GM18505 (cell line): Measurements from ENCODE around the gene CMIP.

ENCODE experiments used
- ATAC-seq: cut with Tn5 transposase; IDR thresholded peaks from one replicate; pipeline ENCODE4 v1.9.1; 2021; ENCODE audit not compliant: unreplicated experiment
- POLR2A ChIP-seq: IDR thresholded peaks from 4 replicates; pipeline ENCODE4 v1.6.1; 2011; ENCODE audit warnings: borderline replicate concordance; ENCODE audit not compliant: insufficient read depth, insufficient read length; ENCODE audit errors: extremely low read depth

Gene CMIP

DNA sequence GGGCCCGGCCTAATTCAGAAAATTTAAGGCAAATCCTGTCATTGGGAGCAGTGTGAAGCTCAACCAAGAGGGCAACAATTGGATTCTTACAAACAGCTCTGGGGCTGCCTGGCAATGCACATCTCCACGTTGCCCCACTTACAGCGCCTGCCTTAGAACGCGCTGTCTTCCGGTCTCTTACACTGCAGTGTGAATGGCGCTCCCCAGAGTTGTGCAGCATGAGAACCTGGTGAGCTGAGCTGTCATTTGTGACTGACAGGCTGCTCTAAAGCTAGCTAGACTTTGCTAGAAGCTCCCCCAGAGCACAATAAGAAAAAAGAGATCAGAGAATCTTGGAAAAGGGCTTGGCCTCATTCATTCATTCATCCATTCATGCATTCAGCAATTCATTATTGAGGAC is 270.0 kb downstream of the CMIP start:
- TF ChIP-seq POLR2A = no peak
- no peak for ATAC-seq

DNA sequence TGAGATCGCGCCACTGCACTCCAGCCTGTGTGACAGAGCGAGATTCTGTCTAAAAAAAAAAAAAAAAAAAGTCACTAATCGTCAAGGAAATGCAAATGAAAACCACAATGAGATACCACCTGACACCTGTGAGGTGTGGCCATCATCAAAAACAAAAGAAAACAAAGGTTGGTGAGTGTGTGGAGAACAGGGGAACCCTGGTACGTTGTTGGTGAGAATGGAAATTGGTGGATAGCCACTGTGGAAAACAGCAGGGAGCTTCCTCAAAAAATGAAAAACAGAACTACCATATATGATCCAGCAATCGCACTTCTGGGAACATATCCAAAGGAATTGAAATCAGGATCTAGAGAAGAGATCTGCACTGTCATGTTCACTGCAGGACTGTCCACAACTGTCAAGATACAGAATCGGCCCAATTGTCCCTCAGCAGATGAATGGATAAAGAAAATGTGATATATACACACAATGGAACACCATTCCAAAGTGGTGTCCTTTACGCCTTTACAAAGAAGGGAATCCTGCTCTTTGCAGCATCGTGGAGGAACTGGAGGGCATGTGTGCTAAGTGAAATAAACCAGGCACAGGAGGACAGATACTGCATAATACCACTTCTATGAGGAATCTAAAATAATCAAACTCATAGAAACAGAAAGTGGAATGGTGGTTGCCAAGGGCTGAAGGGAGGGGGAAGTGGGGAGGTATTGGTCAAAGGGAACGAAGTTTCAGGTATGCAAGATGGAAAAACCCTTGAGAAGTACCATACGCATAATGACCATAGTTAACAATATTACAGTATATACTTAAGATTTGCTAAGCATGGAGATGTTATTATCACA is 271.0 kb downstream of the CMIP start:
- TF ChIP-seq POLR2A = peak; percentile 36
- ATAC-seq = peak; percentile 45

DNA sequence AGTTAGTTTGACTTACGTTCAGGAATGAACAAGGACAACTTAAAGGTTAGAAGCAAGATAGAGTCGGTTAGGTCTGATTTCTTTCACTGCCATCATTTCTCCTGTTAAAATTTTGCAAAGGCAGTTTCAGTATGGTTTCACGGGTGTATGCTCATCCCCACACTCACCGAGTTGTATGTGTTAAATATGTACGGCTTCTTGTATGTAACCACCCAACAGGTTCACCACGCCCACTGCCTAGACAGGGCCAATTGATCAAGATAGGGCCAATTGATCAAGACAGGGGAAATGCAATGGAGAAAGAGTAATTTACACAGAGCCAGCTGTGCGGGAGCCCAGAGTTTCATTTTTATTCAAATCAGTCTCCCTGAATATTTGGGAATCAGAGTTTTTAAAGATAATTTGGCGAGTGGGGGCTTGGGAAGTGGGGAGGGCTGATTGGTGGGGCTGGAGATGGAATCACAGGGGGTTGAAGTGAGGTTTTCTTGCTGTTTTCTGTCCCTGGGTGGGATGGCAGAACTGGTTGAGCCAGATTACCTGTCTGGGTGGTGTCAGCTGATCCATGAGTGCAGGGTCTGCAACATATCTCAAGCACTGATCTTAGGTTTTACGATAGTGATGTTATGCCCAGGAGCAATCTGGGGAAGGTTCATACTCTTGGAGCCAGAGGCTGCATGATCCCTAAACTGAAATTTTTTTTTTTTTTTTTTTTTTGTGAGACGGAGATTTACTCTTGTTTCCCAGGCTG is 272.0 kb downstream of the CMIP start:
- peak; percentile 53 for ATAC-seq
- TF ChIP-seq POLR2A = no peak

DNA sequence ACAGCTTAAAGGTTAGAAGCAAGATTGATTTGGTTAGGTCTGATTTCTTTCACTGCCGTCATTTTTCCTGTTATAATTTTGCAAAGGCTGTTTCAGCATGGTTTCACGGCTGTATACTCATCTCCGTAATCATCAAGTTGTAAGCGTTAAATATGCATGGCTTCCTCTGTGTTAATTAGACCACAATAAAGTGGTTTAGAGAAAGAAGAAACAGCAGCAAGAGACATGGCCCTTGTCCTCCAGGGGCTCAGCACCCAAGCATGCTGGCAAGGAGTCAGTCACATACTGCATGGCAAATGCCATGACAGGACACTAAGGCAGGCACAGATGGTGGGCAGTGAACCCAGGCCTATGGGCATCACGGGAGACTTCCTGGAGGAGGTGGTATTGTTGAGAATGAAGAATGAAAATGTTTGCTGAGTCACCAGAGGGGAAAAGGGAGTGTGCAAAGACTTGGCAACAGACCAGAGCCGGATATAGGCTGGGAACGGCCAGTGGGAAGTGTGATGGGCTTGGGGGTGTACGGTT is 273.1 kb downstream of the CMIP start:
- ATAC-seq = no peak
- no peak for TF ChIP-seq POLR2A

DNA sequence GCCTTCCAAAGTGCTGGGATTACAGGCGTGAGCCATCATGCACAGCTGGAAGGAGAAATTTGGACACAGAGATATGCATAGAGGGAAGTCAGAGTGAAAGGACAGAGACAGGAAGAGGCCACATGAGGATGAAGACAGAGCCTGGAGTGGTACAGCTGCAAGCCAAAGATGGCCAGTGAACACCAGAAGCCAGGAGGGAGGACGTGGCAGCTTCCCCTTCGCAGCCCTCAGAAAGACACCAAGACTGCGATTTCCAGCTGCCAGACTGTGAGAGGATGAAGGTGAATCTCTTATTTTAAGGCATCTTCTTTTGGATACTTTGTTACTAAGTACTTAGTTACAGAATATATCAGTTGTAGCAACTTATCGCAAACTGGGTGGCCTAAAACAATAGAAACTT is 274.0 kb downstream of the CMIP start:
- no peak for ATAC-seq
- TF ChIP-seq POLR2A = no peak

DNA sequence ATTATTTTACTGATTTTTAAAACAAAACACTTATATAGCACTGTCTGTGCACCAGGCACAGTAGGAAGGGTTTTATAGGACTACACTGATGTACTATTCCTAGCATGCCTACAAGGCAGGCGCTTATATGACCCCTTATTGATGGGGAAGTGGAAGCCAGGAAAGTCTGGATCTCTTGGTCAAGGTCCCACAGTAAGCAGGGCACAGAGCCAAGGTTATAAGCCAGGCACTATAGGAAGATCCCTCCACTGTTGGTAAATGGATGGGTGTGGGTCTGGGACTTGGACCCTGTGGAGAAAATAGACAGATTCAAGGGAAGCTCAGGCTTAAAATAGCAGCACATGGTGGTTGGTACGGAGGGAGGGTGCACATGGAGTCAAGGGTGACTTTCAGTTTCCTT is 275.4 kb downstream of the CMIP start:
- no peak for ATAC-seq
- no peak for TF ChIP-seq POLR2A

DNA sequence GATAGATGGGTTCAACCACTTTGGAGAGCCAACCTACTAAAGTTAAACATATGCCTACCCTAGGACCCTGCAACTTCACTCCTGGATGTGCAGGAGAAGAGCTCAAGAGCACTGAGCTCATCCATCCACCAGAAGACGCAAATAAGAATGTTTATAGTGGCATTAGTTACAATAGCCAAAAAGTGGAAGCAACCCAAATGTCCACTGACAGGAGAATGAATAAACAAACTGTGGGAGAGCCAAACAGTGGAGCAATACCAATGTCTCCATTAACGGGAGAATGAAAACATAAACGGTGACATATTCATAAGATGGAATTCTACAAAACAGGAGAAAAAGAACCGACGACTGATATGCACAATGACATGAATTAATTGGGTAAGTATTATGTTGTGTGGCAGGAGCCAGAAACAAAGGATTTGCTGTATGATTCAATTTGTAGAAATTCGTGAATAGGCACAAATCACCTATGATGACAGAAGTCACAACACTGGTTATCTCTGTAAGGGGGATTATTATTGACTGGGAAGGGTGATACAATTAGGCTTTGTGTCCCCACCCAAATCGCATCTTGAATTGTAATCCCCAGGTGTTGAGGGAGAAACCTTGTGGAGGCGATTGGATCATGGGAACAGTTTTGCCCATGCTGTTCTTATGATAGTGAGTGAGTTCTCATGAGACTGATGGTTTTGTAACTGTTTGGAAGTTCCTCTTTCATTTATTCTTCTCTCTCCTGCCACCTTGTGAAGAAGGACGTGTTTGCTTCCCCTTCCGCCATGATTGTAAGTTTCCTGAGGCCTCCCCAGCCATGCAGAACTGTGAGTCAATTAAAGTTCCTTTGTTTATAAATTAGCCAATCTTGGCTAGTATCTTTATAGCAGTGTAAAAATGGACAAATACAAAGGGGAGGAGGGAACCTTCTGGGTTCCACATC is 276.6 kb downstream of the CMIP start:
- TF ChIP-seq POLR2A = no peak
- no peak for ATAC-seq

DNA sequence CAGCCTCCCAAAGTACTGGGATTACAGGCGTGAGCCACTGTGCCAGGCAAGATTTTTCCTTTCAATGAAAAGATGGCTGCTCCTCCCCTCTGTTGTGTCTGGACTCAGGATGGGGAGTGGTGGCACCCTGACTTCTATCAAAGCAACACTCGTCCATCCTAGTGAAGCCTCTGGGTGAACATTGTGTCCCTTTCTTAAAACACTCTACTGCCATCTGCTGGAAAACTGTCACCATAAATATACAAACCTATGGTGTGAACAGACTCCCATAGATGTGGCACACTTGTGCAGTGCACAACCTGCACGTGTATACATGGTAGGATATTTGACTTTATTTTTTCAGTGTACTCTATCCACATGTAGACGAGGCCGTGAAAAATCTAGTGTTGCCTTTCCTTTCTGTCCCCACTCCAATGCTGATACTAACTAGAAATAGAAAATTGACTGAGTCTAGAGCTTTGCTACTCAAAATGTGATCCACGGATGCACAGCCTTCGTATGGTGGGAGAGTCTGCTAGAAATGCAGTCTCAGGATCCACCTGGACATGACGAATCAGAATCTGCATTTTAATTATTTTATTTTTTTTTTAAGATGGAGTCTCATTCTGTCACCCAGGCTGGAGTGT is 278.6 kb downstream of the CMIP start:
- TF ChIP-seq POLR2A = no peak
- no peak for ATAC-seq

DNA sequence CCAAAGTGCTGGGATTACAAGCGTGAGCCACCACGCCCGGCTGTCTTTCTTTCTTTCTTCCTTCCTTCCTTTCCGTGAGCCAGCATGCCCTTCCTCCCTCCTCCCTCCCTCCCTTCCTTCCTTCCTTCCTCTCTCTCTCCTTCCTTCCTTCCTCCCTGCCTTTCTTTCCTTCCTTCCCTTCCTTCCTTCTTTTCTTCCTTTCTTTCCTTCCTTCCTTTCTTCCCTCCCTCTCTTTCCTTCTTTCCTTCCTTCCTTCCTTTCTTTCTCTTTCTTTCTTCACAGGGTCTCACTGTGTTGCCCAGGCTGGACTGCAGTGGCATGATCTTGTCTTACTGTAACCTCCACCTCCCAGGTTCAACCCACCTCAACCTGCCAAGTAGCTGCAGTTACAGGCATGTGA is 283.8 kb downstream of the CMIP start:
- no peak for TF ChIP-seq POLR2A
- no peak for ATAC-seq

DNA sequence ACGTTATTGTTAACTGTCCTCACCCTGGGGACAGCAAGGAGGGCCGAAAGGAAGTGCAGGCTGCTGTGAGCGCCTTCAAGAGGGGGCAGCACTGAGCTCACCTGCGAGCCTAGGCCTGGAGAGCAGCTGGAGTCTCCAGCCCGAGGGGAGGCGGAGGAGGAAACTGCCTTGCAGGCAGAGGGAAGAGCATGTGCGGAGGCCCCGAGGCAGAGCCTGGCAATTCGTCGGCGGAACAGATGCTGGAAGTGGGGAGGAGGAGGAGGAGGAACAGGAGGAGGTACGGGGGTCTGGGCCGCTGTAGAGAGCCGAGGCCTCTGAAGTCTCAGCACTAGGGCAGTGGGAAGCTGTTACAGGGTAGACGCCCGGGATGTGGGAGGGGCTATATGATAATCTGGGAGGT is 284.8 kb downstream of the CMIP start:
- ATAC-seq = no peak
- no peak for TF ChIP-seq POLR2A

DNA sequence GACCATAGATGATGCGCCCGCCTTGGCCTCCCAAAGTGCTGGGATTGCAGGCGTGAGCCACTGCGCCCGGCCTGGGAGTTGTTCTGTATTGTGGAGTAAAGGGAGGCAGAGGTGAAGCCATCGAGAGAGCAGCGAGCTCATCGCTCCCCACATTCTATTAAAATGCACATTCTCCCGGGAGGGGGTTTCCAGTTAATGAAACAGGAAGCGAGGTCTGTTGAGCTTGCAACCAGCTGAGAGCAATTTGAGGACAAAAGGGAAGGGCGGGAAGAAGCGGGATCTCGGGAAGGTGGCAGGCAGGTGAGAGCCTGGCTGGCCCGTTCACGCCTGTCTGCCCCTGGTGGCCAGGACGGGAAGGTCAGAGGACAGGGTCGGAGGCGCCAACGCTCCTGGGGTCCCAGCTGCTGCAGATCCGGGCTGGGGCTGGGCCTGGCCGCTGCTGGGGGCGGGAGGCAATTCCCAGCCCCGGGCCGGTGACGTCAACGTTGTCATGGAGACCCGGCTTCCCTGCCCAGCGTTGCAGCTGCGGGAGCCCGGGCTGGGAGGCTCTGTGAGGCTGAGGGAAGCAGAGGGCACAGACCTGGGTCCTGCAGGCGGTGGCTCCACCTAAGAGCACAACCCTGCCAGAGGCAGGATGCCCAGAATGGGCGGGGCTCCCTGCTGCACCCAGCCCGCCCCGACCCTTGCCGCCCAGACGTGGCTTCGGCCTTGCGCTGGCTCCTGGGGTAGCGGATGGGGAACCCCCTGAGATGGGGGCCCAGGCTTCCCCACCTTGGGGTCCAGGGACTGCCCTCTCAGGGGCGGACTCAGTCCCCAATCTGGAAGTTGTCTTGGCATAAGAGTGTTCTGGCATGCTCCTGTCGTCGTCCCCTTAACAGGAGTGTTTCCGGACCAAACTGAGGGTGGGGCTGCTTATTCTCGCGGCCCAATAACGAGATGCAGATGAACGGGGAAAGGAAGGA is 285.8 kb downstream of the CMIP start:
- no peak for TF ChIP-seq POLR2A
- ATAC-seq = peak; percentile 70
